RWPE1 (cell line): ENCODE results near the gene FBLN5.
A peak's percentile ranks its signal among the peaks of the same experiment; 100 is the strongest.

Experiments used
- CTCF ChIA-PET: fragments of 350-600 bp; sonication (Branson Sonifier 250); formaldehyde crosslinking; extraction: SDS; loops from one replicate; lab custom pipeline; 2021; lab: Yijun Ruan, JAX
- POLR2A ChIA-PET: fragments of 400-600 bp; formaldehyde crosslinking; extraction: SDS; loops from one replicate; lab custom pipeline; 2020; ENCODE audit warnings: antibody characterized with exemption; ENCODE audit not compliant: low non-redundant PET; lab: Yijun Ruan, JAX
- DNase-seq: peaks from one replicate; pipeline ENCODE4 v3.0.0; 2012; ENCODE audit warnings: low spot score
- H3K27ac ChIP-seq: fragments of 450-650 bp; 2 replicates; pipeline ENCODE4 v1.5.1; 2017
- CTCF ChIP-seq: fragments of 450-650 bp; conservative IDR thresholded peaks from 2 replicates; pipeline ENCODE4 v1.5.1; 2017; ENCODE audit warnings: low read depth, mild to moderate bottlenecking

Gene FBLN5

GRCh38 chr14:91980157-91980556 lies 32.7 kb upstream of the FBLN5 start:
- no peak overlapping the region for H3K27ac ChIP-seq
- DNase-seq: peak; percentile 95
- no peak for TF ChIP-seq CTCF
- ChIA-PET CTCF (interaction anchor here (0.6 to 1.9 kb wide), 2 partner anchors 17 to 1553 kb away, joined by 6 to 9 read pairs; no protein-coding TSS in a partner anchor), POLR2A (no interaction called here)

GRCh38 chr14:91977884-91978283 lies 30.4 kb upstream of the FBLN5 start:
- ChIA-PET POLR2A (no interaction called here), CTCF (interaction anchor here (0.6 kb wide), 1 partner anchor 524 kb away, joined by 4 read pairs; no protein-coding TSS in a partner anchor)
- no peak for DNase-seq
- no peak for TF ChIP-seq CTCF
- H3K27ac ChIP-seq: no peak overlapping the region

GRCh38 chr14:91975763-91976162 lies 28.3 kb upstream of the FBLN5 start:
- H3K27ac ChIP-seq: no peak overlapping the region
- ChIA-PET CTCF (interaction anchor here (0.6 to 0.7 kb wide), 2 partner anchors 427 to 1698 kb away, joined by 3 read pairs; no protein-coding TSS in a partner anchor), POLR2A (no interaction called here)
- no peak for DNase-seq
- TF ChIP-seq CTCF: no peak

GRCh38 chr14:91971188-91971778 lies 23.8 kb upstream of the FBLN5 start:
- POLR2A ChIA-PET: no interaction called here
- no peak overlapping the region for H3K27ac ChIP-seq
- DNase-seq: no peak
- TF ChIP-seq CTCF: no peak
- CTCF ChIA-PET: interaction anchor here (0.7 kb wide), 1 partner anchor 30 kb away, joined by 5 read pairs; no protein-coding TSS in a partner anchor

- CTCF ChIA-PET: no interaction called here
- POLR2A ChIA-PET: no interaction called here
- H3K27ac ChIP-seq: no peak overlapping the region
- DNase-seq: no peak
- no peak for TF ChIP-seq CTCF
These were observed 20.8 kb upstream of the FBLN5 start for GRCh38 chr14:91968280-91968679.

GRCh38 chr14:91964724-91965123 lies 17.2 kb upstream of the FBLN5 start:
- no peak for TF ChIP-seq CTCF
- POLR2A ChIA-PET: no interaction called here
- no peak overlapping the region for H3K27ac ChIP-seq
- CTCF ChIA-PET: no interaction called here
- no peak for DNase-seq
